ENCODE measurements around the gene COMMD7.
"Not testable (repeated sequence)": the region's sequence is repeated elsewhere in the genome, so short reads cannot be mapped to it uniquely, and the experiment has no call there.

Gene COMMD7

GRCh38 chr20:32728435-32728834 is 14.8 kb downstream of the COMMD7 start:
- DNase-seq (ENCODE audit: low spot score) = not testable (repeated sequence)

- DNase-seq (ENCODE audit: low spot score) = peak; percentile 21
Measured at GRCh38 chr20:32727683-32728082, 15.6 kb downstream of the COMMD7 start.

GRCh38 chr20:32718749-32719348 is 24.4 kb downstream of the COMMD7 start:
- DNase-seq (ENCODE audit: low spot score) = no peak

GRCh38 chr20:32711346-32711745 is 31.9 kb downstream of the COMMD7 start:
- no peak for DNase-seq (ENCODE audit: low spot score)

- no peak for DNase-seq (ENCODE audit: low spot score)
Measured at GRCh38 chr20:32709632-32710121, 33.6 kb downstream of the COMMD7 start.

- not testable (repeated sequence) for DNase-seq (ENCODE audit: low spot score)
Measured at GRCh38 chr20:32709029-32709631, 34.1 kb downstream of the COMMD7 start.

- no peak for DNase-seq (ENCODE audit: low spot score)
Measured at GRCh38 chr20:32707691-32708581, 35.3 kb downstream of the COMMD7 start.

- no peak for DNase-seq (ENCODE audit: low spot score)
Measured at GRCh38 chr20:32706486-32706885, 36.8 kb downstream of the COMMD7 start.

- no peak for DNase-seq (ENCODE audit: low spot score)
Measured at GRCh38 chr20:32702706-32703425, 40.4 kb downstream of the COMMD7 start.

- no peak for DNase-seq (ENCODE audit: low spot score)
Measured at GRCh38 chr20:32697608-32698007, 45.7 kb downstream of the COMMD7 start.

- DNase-seq (ENCODE audit: low spot score) = no peak
Measured at GRCh38 chr20:32695089-32695488, 48.2 kb downstream of the COMMD7 start.

- DNase-seq (ENCODE audit: low spot score) = not testable (repeated sequence)
Measured at GRCh38 chr20:32688966-32689365, 54.3 kb downstream of the COMMD7 start.

GRCh38 chr20:32687180-32687532 is 56.1 kb downstream of the COMMD7 start:
- no peak for DNase-seq (ENCODE audit: low spot score)

- DNase-seq (ENCODE audit: low spot score) = no peak
Measured at GRCh38 chr20:32686530-32687179, 56.6 kb downstream of the COMMD7 start.

- DNase-seq (ENCODE audit: low spot score) = no peak
Measured at GRCh38 chr20:32685541-32686529, 57.4 kb downstream of the COMMD7 start.

GRCh38 chr20:32682508-32682987 is 60.7 kb downstream of the COMMD7 start:
- no peak for DNase-seq (ENCODE audit: low spot score)

- DNase-seq (ENCODE audit: low spot score) = no peak
Measured at GRCh38 chr20:32681175-32682084, 61.8 kb downstream of the COMMD7 start.

- DNase-seq (ENCODE audit: low spot score) = no peak
Measured at GRCh38 chr20:32680544-32681174, 62.6 kb downstream of the COMMD7 start.

GRCh38 chr20:32678948-32679347 is 64.3 kb downstream of the COMMD7 start:
- DNase-seq (ENCODE audit: low spot score) = peak; percentile 89

Data from Ammon's horn (tissue), 1 donor.